Activated CD8-positive, alpha-beta memory T cell treated with anti-CD3 and anti-CD28 coated beads for 36 hours (primary cell): Measurements from ENCODE around the gene CPA1. TPM values are rescaled to one million over a fixed set of nuclear protein-coding genes. Genes with fewer than 3 reads are reported as not detected.

Experiments used
- CTCF ChIA-PET: fragments of 350-600 bp; sonication (Branson Sonifier 250); formaldehyde crosslinking; loops from one replicate; lab custom pipeline; 2021; ENCODE audit warnings: antibody characterized with exemption; lab: Charles Lee
- POLR2A ChIA-PET: fragments of 350-600 bp; sonication (Branson Sonifier 250); formaldehyde crosslinking; loops from one replicate; lab custom pipeline; 2021; ENCODE audit warnings: antibody characterized with exemption; lab: Charles Lee
- total RNA-seq, 2 experiments: library from RNA; stranded (reverse); gene quantifications; one replicate each; pipeline ENCODE4 v1.2.3, GENCODE V29; 2021

CPA1 gene
- total RNA-seq, 2 experiments from 2014 or later = not detected

DNA sequence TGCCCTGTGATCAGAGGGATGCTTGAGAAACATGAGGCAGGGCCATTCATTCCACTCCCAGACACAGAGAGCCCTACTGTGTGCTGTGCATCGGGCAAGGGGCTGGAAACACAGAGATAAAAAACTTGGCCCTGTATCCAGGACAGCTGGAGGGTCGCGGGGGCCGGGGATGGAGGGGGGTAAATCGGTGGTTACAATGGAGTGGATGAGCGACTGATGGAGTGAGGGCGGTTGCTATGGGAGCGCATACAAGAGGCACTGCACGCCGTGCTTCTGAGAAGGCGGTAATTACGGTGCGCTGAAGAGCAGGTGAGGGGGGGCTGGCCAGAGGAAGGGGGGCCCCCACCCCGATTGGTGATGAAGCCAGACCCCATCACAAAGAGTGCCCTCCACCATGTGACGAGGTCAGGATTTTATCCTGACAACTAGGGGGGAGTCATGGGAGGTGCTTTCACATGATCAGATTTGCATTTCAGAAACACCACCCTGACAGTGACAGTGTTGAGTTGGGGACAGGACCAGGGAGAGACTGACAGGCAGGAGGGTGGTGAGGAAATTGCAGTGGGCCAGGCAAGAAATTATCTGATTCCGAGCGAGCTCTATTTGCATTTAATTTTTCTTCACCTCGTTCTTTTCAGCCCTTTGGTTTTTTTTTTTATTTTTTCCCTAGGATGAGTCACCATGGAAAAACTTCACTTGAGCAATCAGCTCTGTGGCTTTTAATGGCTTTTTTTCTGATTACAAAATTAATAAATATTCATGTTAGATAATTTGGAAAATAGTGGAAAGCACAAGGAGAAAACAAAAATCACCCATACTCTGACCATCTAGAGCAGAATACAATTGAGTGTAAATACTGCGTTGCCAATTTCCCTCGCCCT lies 27.9 kb upstream of the CPA1 start:
- ChIA-PET CTCF (no interaction called here), POLR2A (no interaction called here)

DNA sequence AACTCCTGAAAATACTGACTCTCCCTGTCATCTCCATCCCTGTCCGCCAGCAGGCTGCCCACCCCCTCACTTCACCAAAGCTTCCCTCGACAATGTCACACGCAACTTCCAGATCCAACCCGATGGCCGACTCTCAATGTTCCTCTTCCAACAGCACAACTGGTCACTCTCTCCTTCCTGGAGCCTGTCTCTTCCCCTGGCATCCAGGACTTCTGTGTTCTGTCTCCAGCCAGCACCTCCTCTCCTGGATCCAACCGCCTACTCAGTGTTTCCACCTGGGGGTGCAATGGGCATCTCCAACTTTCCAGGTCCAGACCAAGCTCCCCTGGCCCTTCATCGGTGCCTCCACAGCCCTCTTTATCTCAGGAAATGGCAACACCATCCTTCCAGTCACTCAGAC lies 27.1 kb upstream of the CPA1 start:
- ChIA-PET CTCF (no interaction called here), POLR2A (no interaction called here)

DNA sequence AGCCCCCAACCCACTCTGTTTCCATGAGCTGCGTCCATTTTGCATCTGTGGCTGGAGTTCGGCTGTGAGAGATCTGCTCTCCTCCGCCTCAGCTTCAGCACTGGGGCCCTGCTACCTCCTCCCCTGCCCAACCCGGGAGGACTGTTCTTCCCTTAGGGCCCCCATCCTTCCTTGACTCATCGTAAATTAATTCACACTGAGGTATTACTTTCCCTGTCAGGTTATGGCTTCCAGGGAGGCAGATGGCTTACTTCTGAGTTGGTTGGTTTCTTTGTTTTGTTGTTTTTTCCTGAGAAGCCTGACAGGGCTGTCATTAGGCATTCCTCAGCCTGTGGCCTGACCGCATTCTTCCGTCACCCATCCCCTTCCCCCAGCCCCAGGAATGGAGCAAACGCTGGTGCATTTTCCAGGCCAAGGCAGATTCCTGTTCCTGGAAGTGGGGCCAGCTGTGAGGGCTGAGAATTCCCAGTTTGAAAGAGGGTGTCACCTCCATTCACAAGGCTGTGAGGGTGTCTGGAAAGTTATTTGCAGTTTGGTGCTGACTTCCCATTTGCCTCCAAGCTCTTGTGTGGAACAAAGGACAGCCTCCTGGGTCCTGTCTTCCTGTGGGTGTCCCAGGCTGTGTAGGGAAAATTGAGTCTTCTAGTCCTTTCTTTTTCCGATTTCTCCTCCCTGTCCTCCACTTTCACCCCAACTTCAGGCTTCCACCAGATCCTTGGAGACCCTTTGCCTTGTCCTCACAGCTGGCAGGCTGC lies 24.0 kb upstream of the CPA1 start:
- POLR2A ChIA-PET = no interaction called here
- CTCF ChIA-PET = interaction anchor here (1.0 to 1.1 kb wide), 2 partner anchors 8 to 15 kb away, joined by 3 read pairs; no protein-coding TSS in a partner anchor

DNA sequence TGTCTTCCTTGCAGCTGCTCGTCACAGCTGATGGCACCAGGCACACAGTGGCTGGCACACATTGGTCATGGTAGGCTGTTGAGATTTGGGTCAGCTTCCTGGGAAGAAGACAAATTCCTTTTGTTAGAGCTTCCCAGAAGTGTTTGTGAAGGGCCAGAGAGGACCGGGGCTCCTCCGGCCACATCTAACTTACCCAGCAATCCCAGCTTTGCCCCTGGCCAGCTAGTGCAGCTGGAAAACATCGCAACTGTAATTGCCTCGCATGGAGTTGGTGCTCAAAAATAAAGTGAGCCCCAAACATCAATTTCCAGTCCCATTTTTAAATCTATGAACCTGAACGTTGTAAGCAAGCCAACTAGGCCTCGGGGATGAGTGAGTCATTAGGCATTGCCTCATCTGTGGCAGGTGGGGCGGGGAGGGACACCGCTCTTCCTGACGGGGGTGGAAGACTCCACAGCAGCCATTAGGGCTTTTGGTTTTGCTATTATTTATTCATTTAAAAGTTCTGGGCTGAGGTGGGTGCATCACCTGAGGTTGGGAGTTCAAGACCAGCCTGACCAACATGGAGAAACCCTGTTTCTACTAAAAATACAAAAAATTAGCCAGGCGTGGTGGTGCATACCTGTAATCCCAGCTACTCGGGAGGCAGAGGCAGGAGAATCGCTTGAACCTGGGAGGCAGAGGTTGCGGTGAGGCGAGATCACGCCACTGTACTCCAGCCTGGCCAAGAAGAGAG lies 23.2 kb upstream of the CPA1 start:
- CTCF ChIA-PET = interaction anchor here (1.0 to 1.1 kb wide), 2 partner anchors 9 to 16 kb away, joined by 3 read pairs; no protein-coding TSS in a partner anchor
- POLR2A ChIA-PET = interaction anchor here (0.7 kb wide), 1 partner anchor 175 kb away, joined by 9 read pairs; no protein-coding TSS in a partner anchor

DNA sequence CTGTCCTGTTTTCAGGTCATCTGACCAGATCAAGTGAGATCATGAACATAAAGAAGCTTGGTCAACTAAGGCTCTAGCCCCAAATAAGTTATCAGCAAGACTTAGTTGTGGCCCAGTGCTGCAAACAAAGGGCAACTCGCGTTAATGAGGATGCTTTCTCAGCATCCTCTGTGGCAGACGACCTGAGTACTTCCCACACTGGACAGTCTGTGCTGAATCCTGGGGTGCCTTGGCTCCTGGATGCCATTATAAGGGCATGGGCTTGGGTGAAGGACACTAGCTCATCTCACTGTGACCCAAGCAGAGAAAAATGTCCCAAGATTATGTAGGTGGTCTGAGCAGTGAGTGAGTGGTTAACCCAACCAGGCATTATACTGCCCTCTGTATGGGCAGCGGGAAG lies 21.8 kb upstream of the CPA1 start:
- ChIA-PET CTCF (no interaction called here), POLR2A (no interaction called here)

DNA sequence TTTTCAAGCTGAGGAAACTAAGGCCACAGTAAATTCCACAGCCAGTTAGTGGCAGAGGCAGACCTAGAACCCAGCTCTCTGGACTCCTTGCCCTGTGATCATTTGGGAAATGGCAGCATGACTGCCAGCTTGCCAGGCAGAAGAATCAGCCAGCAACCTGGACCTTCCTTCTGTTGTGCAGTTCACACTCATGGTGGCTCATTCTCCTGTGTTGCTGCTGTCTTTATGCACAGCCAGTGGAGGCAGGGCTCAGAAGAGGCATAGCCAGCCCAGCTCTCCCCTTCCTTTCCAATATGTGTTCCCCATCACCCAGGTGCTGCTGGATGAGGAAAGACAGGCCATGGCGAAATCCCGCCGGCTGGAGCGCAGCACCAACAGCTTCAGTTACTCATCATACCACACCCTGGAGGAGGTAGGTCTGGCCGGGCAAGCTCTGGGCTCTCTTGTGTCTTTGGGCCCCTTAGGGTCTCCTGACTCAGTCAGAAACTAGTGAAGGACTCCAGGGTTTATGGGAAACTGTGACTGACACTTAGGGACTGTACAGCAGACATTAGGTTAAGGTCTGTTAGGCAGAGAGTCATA lies 20.9 kb upstream of the CPA1 start:
- CTCF ChIA-PET = no interaction called here
- POLR2A ChIA-PET = no interaction called here

DNA sequence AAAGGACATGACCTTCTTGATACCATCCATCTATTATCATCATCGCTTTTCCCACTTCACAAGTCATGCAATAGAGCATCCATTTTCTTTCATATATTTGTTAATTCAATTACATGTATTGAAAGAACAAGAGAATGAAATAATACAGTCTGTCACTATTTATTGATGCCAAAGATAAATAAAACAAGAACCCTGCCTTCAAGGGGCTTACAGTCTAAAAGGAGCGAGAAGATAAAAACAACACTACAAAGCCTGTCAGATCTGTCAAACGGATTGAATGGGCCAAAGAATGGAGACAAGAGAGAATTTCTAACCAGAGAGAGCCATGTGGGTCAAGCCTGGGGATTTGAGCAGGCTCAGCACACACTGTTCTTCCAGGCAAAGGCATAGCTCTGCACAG lies 19.8 kb upstream of the CPA1 start:
- ChIA-PET POLR2A (no interaction called here), CTCF (no interaction called here)

DNA sequence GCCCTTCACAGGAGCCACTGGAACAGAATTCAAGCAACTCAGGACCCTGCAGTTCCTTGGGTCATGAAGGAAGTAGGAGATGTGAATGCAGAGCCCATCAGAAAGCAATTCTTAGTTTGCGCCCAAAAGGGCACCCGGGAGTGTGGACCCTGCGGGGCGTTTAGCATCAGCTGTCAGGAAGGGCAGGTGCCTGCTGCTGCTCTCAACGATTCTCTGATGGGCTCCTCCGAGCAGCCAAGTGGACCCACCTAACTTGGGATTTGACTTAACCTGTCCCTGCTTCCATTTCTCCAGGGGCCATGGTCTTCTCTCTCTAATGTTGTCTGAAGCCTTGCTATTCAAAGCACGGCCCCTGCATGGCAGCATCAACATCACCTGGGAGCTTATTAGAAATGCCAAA lies 18.6 kb upstream of the CPA1 start:
- ChIA-PET CTCF (no interaction called here), POLR2A (no interaction called here)

DNA sequence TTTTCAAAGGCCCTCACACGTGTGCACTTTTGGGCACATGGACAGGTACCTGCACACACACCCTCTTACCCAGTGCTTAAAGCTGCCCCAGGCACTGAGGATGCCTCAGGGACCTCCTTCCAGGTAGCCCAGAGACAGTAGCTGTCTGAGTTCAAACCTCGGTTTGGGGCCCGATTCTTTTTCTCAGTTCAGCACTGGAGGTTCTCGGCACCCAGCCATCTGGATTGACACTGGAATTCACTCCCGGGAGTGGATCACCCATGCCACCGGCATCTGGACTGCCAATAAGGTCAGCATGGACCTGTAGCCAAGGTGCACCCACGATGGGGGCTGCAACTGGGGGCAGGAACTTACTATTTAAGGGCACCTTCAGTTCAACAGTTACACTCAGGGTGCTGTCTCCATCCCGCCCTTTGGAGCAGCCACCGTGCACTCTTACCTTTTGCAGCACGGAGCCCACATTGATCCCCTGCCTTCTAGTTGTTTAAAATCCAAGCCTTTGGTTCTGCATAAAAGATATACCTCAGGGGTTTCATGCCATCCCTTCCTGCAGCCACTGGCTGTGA lies 18.0 kb upstream of the CPA1 start:
- CTCF ChIA-PET = interaction anchor here (0.8 kb wide), 1 partner anchor 32 kb away, joined by 3 read pairs; no protein-coding TSS in a partner anchor
- POLR2A ChIA-PET = no interaction called here

DNA sequence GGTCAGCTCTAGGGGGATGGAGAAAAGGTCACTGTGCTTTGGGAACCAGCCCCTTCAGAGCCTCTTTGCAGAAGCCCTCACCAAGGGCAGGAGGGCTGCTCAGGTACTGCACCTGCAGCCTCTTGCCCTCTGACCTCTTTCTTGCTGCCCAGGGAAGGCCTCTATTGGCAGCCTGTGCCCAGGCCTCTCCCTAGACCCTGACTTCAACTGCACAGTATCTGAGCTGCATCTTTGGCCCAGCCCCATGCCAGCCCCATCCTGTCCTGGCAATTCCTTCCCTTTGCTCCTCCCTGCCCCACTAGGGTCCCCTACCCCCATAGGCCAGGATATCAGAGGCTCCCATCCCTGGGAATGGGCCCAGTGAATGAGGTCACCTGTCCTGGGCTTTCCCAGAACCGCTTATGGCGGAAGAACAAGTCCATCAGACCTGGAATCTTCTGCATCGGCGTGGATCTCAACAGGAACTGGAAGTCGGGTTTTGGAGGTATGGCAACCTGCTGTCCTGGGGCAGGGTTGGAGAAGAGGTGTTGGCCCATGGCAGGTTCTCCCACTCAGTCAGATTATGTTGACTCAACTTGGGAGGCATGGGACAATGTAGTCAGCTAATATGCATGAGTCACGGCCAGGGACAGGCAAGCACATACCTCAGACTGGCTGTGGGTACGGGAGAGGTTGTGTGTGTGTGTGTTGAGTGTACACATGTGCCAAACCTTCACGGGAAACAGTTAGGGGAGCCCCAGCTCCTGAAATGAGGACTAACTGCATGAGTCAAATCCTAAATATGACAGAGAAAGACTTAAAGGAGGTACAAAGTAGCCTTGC lies 17.1 kb upstream of the CPA1 start:
- ChIA-PET POLR2A (interaction anchor here (0.9 kb wide), 1 partner anchor 157 kb away, joined by 3 read pairs; the partner anchor contains the start of gene TMEM209), CTCF (interaction anchor here (0.8 kb wide), 1 partner anchor 31 kb away, joined by 3 read pairs; no protein-coding TSS in a partner anchor)

DNA sequence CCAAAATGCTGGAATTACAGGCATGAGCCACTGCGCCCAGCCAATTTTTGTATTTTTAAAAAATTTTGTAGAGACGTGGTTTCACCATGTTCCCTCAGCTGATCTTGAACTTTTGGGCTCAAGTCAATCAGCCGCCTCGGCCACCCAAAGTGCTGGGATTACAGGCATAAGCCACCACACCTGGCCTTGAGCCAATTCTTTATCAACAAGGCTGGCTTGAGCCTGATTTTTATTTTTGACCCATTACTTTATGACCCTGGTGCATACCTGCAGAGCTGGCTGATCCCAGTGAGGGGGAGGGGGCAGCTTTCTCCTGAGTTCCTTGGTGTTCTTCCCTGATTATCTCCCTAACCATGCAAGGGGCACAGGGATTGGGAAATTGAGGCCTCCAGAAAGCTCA lies 15.8 kb upstream of the CPA1 start:
- ChIA-PET CTCF (no interaction called here), POLR2A (interaction anchor here (0.9 kb wide), 1 partner anchor 159 kb away, joined by 3 read pairs; the partner anchor contains the start of gene TMEM209)

DNA sequence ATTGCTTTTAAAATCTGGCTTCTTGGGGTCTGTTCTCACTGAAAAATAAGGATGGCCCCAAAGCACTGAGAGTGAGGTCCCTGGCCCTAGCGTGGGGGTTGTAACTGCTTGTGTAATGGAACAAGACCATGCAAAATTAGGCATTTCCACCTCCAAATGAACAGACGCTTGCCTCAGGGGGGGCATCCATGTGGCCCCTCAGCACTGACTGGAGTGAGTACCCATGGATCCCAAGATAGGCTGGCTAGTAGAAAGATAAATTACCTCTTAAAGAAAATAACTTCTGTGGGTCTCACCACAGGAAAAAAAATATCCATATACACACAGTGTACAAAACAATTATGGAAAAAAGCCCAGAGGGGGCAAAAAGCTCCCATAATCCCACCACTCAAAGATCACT lies 15.2 kb upstream of the CPA1 start:
- POLR2A ChIA-PET = no interaction called here

DNA sequence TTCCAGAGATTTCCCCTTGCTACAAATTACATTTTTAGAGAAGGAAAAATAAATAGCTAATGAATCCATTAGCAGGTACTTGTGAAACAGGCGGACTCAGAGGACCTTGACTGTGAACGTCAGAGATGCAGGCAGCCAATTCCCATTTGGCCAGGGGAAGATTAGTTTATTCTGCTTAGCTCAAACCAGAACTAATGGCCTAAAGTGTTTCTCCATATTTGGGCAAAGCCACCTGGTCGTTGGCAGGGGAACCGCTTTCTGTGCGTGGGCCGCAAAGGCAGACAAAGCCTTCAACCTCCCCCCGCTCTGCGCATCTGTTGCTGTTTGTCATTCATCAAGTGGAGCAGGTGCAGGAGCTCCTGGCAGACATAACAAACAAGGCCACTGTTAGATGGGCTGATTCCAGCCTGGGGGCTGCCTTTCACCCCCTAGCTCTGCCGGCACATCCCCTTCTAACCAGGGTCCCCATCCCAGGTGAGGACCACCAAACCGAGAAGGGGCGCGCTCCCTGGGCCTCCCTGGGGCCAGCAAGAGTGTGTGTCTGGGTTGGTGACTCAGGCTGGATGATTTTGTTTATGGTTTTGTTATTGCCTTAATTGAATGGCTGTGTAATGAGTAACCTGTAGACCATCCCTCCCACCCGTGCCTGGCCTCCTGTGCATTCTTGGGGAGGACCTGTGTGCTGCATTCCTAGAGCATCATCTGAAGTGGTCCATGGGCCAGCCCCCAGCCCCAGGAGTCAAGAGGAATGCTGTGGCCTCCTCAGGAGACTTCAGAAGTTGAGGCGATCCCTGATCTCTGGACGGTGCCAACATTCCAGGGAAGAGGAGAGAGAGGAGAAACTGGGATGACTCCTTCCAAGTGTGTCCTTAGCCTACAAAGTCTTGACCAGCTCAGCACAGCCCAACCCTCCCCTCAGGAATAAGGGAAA lies 14.5 kb upstream of the CPA1 start:
- CTCF ChIA-PET = no interaction called here

More for the DNA sequence above, 15.2 kb upstream of the CPA1 start:
- CTCF ChIA-PET = no interaction called here

DNA sequence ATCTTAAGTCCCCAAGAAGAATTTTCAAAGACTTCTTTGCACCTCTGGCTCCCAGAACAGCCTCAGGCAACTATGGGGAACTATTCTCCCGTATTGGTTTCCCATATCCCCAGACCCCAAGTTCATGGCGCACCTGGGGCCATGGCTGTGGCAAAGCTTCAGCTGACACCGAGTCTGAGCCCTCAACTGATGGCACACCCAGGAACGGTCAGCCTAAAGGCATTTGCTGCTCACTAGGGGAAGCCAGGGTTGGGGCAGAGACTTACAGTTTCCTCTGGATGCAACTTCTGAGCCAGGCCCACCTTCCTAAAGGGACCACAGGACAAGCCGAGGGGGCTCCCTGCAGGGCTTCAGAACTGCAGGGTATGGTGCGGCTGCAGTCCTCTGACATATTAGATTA lies 13.7 kb upstream of the CPA1 start:
- POLR2A ChIA-PET = no interaction called here
- CTCF ChIA-PET = no interaction called here

More for the DNA sequence above, 14.5 kb upstream of the CPA1 start:
- POLR2A ChIA-PET = no interaction called here

DNA sequence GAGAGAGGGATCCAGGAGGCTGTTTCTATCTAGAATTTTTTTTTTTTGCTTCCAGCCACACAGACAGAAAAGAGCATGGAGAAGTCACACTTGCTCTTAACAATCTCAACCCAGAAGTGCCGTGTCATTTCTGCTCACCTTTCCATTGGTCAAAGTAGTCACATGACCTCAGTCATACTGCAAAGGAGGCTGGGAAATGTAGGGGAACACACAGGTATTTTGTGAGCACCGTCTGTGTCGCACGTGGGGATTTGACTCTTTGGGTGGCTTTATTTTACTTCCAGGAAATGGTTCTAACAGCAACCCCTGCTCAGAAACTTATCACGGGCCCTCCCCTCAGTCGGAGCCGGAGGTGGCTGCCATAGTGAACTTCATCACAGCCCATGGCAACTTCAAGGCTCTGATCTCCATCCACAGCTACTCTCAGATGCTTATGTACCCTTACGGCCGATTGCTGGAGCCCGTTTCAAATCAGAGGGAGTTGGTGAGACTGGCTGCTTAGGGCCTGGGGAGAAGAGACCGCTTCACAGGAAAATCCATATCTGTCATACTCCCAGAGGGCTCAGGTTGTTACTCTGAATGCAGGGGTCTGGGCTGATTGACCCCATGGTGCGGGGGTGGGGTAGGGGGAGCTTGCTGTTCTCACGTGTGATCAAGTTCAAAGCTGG lies 13.1 kb upstream of the CPA1 start:
- ChIA-PET CTCF (no interaction called here), POLR2A (no interaction called here)
